Suprapubic skin (tissue), 4 donors: ENCODE results near the gene ZNF598.

Experiments used
- EP300 ChIP-seq: sonication (generic); formaldehyde crosslinking; IDR thresholded peaks from one replicate; pipeline ENCODE4 v1.6.1; 2017; ENCODE audit warnings: antibody characterized with exemption
- POLR2A ChIP-seq, 2 donors: fragments of 450-650 bp; IDR thresholded peaks; one replicate each; pipeline ENCODE4 v1.6.1; 2017; ENCODE audit warnings: antibody characterized with exemption in 2 of 2, mild to moderate bottlenecking in 2 of 2, moderate library complexity in 2 of 2
- POLR2AphosphoS5 ChIP-seq, 3 donors: sonication (generic); formaldehyde crosslinking; IDR thresholded peaks; one replicate each; pipeline ENCODE4 v1.6.1; 2017; ENCODE audit warnings: antibody characterized with exemption in 3 of 3
- TF ChIP-seq, protein P1 (sequence below), 2 donors: fragments of 200-600 bp in 1 of 2; fragments of 450-650 bp in 1 of 2; sonication (generic) in 1 of 2; IDR thresholded peaks; one replicate each; pipeline ENCODE4 v1.5.1; 2016 to 2019; ENCODE audit warnings: antibody characterized with exemption in 2 of 2, mild to moderate bottlenecking in 1 of 2, moderate library complexity in 1 of 2

DNA sequence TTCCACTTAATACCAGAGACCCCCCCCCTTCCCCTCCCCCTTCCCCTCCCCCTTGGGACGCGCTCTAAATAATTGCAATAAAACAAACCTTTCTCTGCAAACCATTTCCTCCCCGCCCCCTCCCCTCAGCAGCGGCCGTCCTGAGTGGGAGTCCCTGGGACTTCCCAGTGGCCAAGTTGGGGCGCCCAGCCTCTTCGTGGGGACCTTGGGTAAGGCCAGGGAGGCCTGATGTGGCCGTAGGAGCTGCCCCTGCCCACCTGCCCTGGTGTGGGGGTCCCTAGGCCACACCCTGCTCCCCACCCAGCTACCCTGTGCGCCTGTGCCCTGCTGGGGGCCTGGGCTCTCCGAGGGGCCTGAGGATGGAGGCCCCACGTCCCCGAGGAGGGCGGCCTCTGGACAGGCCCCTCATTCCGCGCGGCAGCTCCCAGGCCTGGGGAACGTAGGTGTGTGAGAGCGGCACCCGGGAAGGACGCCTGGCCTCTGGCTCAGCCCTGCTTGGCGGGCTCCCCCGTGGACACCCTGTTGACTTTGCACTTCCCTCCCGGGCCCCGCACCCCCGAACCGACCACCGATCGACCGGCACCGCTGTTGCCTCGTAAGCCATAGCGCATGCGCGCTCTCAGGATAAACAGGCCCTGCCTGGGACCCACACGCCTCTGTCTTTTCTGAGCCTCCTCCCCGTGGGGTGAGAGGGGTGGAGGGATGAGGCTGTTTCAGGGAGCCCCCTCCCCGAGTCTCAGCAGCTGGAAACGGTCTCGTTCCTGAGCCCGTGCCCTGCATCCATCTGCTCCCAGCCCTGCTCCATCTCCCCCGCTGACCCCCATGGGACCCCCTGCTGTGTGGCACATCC is 29.0 kb upstream of the ZNF598 start:
- TF ChIP-seq, protein P1, sequence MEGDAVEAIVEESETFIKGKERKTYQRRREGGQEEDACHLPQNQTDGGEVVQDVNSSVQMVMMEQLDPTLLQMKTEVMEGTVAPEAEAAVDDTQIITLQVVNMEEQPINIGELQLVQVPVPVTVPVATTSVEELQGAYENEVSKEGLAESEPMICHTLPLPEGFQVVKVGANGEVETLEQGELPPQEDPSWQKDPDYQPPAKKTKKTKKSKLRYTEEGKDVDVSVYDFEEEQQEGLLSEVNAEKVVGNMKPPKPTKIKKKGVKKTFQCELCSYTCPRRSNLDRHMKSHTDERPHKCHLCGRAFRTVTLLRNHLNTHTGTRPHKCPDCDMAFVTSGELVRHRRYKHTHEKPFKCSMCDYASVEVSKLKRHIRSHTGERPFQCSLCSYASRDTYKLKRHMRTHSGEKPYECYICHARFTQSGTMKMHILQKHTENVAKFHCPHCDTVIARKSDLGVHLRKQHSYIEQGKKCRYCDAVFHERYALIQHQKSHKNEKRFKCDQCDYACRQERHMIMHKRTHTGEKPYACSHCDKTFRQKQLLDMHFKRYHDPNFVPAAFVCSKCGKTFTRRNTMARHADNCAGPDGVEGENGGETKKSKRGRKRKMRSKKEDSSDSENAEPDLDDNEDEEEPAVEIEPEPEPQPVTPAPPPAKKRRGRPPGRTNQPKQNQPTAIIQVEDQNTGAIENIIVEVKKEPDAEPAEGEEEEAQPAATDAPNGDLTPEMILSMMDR (IDR thresholded peaks at IDR 0.05), result no peak
- TF ChIP-seq EP300 (no peak), POLR2A (IDR thresholded peaks at IDR 0.05) (no peak), POLR2AphosphoS5 (IDR thresholded peaks at IDR 0.05) (no peak)
